Fibroblast of skin of right quadriceps (primary cell): Measurements from ENCODE around the gene CD93.

ENCODE experiments used
- DNase-seq: peaks from one replicate; pipeline ENCODE4 v3.0.0-alpha.2; 2013

CD93 gene

GRCh38 chr20:23033918-23034317, 52.2 kb downstream of the CD93 start:
- no peak for DNase-seq

DNA sequence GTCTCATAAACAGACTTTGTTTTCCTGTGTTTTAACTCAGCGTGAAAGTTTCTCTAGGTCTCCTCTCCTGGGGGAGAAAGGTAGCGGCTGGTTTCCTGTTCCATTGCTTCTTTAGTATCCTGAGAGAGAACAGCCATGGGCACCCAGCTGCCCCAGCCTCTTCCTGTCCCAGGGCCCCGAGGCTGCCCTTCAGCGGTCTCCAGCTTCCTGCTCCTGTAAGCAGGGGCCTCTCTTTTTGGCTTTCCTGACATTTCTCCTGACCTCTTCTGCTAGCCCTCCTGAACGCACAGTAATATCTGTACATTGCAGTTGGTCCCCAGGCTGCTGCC, 53.4 kb downstream of the CD93 start:
- no peak for DNase-seq

DNA sequence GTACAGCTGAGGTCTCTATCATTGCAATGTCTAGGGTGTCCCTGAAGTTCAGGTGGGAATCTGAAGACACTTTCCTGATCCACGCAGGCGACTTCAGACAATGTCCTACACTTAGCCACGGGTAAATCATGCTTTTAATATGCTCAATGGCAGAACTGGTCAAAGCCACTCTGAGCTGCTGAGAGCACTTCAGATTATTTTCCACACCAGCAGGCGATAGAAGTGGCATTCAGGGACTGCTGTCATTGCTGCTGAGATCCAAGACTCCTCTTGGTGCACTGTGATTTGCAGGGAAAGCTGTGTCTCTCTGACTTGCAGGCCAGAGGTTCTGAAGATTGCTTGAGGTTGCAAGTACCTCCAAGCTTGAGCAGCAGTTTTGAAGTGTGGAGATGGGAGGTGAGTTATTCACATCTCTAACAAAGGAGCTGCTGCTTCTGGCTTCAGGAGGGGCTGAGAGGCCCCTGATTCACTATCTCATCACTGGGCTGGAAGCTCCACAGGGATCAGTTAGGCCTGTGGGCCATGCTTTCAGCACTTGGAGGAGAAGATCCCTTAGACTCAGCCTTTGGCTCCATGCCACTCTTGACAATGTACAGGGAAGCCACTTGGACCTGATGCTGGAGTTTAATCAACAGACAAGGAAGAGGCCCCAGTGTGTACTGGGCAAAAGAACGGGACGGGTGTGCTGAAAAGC, 53.9 kb downstream of the CD93 start:
- DNase-seq, result no peak

GRCh38 chr20:23031346-23031745, 54.8 kb downstream of the CD93 start:
- DNase-seq, result no peak
